HG03064 (cell line): ENCODE measurements around the gene KCNJ9.

ENCODE experiments used
- ATAC-seq: cut with Tn5 transposase; IDR thresholded peaks from one replicate; pipeline ENCODE4 v1.9.1; 2021; ENCODE audit warnings: low read depth; ENCODE audit not compliant: unreplicated experiment

KCNJ9 gene

DNA sequence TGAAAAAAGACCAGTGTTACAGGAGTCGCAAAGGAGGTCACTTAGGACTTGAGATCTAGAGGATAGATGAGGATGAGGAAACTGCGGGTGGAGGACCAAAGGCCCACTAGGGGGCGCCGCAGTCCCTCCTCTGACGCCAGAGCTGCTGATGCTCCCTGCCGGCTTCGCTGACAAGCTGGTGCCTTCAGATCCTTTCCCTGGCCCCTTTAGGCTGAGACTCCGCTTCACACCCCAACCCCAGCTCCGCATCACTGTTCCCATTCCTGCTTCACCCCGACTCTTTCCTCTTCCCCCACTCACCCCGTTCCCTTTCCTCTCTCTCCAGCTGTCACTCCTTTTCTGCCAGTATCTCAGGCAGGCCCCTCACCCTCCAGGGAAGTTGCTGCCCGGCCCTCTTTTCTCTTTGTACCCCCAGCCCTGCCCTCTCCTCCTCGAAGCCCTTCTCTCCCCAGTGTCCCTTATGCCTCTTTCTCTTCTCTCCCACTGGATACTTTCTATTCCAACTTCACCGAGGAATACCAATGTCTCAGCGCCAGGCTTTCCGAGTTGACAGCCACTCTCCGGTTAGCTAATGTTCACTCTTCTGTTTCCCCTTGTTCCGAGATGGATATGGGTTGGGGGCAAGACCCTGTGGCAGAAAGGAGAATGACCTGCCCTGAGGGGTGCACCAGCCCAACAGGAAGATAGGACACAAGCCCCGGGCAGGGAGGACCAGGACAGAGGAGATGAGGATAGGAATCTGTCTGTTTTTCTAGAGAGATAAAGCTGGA is 4.5 kb downstream of the KCNJ9 start:
- no peak for ATAC-seq

DNA sequence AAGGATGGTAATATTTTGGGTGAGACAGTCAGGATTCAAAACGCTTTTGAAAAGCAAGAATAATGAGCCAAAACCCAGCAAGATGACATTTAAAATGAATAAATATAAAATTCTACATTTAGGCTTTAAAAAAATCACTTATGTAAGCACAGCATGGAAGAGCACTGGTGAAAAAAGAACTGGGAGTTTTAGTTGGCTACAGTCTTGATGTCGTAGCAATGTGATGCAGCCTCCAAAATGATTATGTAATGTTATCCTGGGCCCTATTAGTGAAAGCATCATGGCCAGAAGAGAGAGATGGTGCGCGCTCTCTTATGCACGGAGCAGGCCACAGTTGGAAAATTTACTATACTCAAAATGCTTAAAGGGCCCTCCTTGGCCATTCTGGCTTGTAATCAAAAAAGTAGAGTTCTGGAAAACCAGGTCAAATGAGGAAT is 5.1 kb downstream of the KCNJ9 start:
- ATAC-seq: no peak

DNA sequence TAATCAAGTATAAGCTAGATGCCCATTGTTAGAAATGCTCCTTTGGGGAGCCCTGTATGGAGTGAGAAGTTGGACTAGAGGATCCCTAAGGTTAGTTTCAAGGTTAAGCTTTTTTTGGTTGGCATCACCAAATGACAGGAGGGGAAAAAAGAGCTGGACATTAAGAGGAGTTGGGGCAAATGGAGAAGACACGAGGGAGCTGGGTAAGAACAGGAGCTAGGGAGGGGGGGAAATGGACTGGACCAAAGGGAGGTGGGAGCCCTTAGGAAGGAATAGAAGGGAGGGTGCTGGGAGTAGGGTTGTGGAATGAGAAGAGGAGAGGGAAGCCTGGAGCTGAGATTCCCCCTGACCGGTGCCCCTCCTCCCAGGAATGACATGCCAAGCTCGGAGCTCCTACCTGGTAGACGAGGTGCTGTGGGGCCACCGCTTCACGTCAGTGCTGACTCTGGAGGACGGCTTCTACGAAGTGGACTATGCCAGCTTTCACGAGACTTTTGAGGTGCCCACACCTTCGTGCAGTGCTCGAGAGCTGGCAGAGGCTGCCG is 5.9 kb downstream of the KCNJ9 start:
- ATAC-seq: no peak

DNA sequence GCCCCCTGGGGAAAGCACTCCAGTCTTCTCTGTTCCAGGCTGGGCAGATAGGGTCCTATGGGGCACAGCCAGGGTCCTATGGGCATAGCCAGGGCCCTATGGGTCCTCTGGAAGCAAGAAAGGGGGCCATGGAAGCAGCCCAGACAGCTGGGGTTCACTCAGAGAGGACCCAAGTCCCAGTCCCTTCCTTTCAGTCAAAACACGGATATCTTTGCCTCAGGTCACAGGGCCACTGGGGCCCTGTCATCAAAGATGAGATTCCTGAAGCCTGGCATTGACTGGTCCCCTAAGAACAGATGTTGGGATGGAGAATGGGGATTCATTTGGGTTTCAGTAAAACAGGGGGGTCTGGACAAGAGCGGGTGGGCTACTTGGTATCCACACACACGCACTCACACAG is 8.5 kb downstream of the KCNJ9 start:
- ATAC-seq: no peak

DNA sequence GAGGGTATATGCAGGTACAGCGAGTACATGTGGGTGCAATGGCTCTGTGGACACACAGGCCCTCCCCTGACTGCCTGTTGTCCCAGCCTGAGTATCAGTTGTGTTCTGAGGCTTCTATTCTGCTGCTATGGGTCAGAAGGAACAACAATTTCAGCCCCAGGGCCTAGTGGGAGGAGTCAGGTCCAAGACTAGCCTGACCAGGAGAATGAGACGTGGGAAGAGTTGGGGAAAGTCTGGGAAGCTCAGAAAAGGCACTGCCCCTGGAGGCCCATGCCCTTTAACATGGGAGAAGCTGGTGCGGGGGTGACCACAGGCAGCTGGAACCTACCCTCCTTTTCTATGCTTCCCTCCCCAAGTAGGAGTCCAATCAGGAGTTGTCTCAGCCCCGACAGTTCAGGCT is 9.4 kb downstream of the KCNJ9 start:
- ATAC-seq: no peak

DNA sequence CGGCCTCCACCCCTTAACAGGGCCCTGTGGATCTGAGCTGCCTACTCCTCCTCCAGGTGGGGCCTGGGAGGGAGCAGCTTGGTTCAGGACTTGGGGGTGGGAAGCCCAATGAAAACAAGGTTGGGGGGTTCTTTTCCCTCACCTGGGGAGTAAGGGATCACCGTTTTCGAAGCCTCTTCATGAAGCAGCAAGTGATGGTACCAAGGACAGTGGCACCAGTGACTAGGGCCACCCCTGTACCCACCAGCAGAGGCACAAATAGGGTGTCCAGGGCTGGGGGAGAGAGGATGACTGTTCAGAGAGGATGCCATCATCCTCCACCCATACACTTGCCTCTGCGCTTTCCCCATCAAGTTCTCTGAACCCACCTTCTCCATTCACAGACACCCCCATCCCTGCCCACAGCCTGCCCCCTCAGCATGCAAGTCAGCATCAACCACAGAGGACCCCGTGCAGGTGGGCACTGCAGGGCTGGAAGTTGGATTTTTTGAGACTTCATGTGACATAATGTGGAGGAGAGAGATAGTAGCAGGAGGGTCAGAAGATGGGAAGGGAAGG is 10.4 kb downstream of the KCNJ9 start:
- ATAC-seq: no peak

DNA sequence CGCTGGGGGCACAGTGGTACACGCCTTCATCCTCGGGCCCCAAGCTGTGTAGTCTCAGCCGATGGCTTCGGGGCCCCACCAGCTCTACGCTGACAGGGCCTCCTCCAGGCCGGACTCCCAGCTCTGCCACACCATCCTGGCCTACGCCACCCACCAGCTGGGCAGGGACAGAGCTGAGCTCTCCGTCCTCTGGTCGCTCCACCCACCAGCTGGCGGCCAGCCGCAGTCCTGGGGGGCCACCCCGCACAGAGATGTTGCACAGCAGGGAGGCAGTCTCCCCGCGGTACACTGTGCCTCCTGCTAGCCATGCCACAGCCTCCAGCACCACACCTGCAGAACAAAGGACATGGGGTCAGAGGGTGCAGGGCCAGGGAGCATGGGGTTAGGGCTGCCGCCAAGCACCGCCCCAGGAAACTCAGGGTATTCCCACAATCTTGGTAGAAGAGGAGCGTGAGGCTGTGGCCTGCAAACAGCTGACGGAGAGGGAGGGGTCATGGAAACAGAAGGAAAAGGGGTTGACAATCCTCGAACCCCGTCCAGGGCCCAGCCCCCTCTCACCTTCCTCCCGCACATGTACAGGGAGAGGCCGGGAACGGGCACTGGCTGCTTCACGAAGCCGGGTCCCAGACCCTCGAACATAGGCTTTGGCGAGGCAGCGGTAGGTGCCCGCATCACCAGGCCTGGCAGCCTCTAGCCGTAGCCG is 11.2 kb downstream of the KCNJ9 start:
- ATAC-seq: no peak

DNA sequence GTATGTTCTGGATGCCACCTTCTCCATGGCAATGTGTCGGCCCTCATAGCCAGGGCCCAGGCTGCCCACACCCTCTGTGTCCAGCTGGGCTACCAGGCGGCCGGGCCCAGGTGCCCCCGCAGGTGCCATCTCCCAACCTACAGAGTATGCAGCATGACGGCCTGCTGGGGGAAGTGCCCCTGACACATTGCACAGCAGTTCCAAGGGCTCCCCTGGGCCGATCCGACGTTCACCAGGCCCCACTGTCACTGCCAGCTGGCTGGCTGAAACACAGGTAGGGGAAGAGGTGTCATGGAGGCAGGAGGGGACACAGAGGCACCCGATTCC is 11.7 kb downstream of the KCNJ9 start:
- no peak for ATAC-seq

DNA sequence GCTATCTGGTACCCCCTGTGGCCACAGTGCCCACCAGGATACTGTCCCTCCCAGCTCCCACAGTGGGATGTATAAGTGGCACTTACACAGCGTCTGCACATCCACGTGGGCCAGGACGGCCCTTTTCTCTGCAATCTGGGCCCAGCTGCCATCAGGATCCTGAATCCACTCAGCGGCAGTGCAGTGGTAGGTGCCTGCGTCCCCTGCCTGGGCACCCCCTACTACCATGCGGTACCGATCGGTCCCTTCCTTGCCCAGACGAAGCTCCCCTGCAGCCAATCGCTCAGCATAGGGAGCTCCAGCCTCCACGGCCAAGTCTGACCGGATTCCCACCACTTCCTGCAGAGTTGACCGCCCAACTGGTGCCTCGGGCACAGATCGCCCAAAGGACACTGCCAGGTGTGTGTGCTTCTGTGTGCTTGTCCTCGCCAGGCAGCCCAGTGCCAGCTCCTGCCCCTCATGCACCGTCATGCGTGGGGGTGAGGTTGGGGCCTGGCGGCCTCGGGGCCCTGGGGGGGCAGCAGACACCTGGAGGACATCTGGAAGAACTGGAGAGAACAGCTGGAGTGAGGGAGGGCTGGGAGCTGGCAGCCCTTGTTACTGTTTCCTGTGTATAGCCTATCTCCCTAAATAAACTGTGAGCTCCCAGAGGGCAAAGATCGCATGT is 12.4 kb downstream of the KCNJ9 start:
- no peak for ATAC-seq

DNA sequence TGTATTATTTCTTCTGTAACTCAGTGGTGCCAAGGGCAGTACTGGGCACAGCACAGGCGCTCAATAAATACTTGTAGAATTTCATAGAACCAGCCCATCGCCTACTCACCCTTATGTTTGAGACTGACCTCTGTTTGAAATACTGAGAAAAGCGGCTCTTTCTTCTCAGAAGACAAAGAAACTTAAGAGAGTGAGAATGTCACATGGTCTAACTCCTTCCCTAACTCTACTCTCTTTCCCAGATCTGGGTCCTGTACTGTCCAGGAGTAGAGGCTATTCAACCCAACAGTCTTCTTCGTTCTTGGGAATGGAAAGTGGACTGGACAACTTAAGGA is 12.9 kb downstream of the KCNJ9 start:
- ATAC-seq: no peak

DNA sequence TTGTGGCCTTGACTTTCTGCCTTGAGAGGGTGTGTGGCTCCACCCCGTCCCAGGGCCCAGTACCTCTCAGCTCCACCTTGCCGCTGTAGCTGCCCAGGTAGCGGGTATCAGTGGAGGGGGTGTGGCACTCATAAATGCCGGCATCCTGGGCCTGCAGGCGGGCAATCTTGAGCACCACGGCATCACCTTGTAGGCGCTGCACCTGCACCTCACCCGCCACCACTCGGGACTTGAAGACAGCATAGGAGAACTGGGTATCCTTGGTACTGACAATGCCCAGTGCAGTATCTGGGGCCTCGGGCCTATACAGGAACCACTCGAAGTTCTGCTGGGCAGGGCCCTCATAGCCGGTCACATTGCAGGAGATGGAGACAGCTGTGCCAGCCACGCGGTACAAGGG is 13.5 kb downstream of the KCNJ9 start:
- no peak for ATAC-seq

DNA sequence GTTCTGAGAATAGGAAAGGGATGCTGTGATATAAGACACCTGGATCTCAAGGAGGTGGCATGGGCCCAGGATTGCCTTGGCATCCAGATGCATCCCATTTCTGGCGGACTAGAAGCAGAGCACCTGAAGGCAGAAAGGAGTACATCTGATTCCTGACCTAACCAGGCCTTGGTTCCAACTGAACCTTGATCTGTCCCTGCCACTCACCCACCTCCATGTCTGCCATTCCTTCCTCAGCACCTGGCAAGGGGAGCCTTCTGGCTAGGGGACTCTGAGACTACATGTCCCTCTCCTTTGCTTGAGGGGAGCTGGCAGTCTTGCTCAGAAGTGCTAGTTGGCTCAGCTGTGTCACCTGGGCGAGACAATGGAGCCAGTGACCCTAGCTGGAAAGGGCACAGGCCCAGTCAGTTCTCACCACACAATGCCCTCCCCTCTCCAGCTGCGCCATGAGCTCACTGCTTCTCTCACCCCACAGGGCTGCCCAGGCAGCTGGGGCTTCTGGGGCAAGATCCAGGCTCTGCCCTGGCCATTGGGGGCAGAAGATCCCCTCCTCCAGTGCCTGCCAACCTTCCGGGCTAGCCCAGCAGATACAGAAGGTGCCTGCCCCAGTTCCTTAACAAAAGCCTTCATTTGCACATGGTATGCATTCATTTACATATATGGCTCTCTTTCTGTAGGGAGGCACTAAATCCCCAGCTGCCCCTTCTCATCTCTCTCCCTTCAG is 14.2 kb downstream of the KCNJ9 start:
- no peak for ATAC-seq

DNA sequence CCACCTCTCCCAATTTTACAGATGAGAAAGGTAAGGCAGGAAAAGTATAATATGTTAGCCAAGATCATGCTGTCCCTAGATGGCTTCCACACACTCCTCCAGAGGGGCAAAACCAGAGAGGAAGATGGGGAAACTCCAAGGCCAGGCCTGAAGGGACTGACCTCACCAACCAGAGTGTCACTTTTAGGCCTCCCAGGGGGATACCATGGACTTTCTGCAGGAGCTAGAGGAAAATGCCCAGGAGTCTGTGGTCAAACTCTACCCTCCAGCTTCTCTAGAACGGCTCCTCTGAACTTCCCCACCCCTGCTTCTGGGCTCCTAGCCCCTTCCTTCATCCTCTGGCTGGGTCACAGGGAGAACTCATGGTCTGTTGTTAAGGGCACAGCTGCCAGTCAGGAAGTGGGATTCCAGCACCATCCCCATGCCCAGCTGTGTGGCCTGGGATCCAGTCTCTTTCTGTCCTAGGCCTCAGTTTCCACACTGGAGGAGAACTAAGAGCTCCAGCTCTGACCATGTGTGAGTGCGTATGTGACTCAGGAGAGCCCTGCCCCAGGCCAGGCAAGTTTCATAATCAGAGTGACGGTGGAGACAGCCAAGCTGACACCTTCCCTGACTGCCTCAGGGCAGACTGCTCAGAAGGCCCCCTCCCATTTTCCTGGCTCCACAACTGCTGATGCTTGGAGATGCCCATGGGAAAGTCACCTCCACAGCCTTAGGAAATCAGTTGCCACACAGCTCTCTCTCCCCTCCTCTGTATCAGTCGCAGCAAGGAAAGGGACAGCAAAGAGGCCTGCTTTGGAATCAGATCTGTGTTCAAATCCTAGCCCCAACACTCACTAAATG is 15.2 kb downstream of the KCNJ9 start:
- ATAC-seq: no peak

DNA sequence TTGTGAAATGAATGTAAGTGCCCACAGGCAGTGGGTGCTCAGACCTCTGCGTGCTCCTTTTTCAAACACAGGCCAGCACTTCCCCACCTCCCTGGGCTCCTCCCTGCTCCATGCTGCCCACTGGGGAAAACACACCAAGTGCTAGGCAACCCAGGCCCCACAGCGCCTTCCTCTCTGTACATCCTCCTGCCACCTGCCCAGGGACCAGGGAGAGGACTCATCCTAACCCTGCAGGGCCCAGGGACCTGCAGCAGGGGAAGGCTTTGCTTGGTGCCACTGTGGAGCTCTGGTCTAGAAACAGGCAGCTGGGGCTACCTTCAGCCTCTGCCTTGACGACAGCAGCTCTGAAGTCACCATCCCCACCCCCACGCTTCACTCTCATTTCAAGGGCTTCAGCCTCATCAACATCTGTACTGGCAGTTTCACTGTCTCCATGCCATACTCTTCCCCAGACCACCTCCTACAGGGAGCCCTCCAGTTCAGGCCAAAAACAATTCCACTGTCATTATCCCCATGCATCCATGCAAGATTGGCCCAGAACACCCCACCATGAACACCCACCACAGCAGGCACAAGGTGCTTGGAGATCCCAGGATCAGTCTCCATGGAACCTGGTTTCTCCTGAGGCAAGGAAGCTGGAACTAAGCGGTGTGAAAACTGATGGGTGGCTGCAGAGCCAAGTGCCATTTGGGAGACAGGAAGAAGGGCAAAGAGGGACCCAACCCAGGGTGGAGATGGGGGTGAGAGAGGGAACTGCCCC is 16.0 kb downstream of the KCNJ9 start:
- no peak for ATAC-seq

DNA sequence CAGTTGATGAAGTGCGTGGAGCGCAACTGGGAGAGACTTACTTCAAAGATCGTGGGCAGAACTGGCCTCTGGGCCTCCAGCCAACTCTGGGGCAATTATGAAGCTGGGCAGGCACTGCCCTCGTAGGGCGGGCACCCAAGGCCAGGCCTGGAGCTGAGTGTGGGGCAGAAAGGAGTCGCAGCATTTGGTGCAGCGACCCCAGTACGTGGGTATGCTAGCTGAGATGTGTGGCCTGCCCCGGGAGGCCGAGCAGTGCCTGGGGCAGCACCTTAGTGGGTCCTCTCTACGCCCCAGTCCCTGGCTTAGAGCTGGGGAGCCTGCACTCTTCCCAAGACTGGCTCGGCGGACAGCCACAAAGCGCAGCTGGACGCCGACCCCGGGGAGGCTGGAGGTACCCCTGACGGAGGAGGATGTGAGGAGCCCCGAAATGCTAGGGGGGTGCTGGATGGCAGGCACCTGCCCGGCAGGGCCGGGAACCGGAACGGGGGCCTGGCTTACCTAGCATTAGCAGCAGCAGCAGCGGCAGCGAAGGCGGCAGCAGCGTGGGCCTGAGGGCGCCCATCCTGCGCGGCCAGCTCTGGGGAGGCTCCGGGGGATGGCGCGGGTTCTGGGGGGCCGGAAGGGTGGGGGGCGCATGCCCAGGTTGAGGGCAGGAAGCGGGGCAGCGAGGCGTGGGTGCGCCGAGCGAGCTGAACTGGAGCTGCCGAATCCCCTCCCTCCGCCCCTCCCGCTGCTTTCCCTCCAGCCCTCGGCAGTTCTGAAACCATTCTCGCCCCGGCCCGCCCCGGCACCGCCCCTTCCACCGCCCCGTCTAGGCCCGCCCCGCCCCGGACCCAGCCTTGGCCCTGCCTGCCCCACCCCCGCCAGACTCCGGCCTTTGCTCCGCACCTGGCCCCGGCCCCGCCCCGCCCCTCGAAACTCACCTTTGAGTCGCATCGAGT is 16.8 kb downstream of the KCNJ9 start, which contains the start of gene IGSF8:
Gene IGSF8, minus strand, starts transcription at position 709 of the 941 bp plus-strand sequence. Its CDS starts 147 bp downstream, at position 562.
- peak; percentile 45 for ATAC-seq

DNA sequence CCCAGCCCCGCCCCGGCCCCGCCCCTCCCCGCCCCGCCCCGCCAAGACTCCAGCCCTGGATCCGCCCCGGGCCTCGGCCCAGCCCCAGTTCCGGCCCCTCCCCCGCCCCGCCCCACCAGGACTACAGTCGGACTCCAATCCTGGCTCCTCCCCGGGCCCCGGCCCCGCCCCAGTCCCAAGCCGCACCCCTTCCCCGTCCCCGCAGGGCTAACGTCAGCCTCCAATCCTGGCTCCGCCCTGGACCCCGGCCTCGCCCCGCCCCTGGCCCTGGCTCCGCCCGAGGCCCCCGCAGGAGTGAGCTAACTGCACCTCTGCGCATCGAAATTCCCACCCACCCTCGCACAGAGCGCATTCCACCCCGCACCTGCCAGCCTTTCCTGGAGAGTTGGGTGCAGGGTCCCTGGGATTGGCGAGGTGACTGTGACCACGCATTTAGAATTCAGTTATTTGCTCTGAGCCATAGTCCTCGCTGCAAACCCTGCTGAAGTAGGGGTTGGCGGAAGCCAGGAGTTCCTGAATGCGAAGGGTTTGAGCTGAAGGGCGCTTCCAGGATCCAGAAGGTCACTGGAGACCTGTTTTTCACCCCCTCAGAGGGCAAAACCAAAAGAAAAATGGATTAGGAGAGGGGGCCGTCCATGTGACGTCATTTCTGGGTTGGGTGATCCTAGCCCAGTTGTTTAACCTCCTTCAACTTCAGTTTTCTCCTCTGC is 17.7 kb downstream of the KCNJ9 start:
- peak; percentile 78 for ATAC-seq

DNA sequence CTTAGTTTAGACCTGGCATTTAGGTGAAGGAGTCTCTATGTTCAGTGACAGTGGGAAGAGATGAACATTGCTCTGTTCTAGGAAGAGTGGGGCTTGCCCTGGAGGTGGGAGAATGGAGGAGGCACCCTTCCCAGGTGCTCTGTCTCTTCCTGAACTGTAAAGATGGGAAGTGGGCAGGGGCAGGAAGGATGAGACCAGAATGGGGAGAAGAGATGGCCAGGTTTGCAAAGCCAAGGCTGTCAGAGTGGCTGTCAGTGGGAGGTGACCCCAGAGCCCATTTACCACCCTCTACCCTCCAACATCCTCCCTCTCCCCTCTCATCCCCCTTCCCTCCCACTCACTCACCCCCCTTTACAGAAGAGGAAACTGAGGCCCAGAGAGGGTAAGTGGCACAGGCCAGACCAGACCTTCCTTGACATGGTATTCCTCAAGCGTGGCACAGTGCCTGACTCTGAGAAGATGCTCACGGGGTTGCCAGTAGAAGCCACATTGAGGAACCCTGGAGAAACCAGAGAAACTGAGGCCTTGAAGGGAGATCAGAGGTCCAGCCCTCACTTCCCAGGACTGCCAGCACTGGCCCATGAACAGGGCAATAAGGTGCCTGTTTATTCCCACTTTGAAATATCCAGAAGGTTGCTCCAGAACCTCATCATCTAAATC is 18.5 kb downstream of the KCNJ9 start:
- no peak for ATAC-seq
